ENCODE results near the gene LTV1. TPM values are rescaled to one million over a fixed set of nuclear protein-coding genes. Genes with fewer than 3 reads are reported as not detected.
"Not testable (repeated sequence)": the region's sequence is repeated elsewhere in the genome, so short reads cannot be mapped to it uniquely, and the experiment has no call there.

LTV1 gene
- total RNA-seq, 2 donors from 2014 or later, result 26.3 to 30.8 TPM

- H3K9me3 ChIP-seq (ENCODE audit: control insufficient read depth, low read length), result peaks cover 21% of the 10 kb centered on the region
- no peaks in the 10 kb centered on the region for H3K27me3 Mint-ChIP-seq (ENCODE audit: insufficient read depth)
- TF ChIP-seq CTCF (conservative IDR thresholded peaks at IDR 0.05), result no peak
- H3K36me3 ChIP-seq (ENCODE audit: control insufficient read depth, insufficient read depth, low read length), result no peaks in the 10 kb centered on the region
- no peaks in the 10 kb centered on the region for H3K27me3 ChIP-seq (ENCODE audit: control insufficient read depth, insufficient read depth, low read length, poor library complexity, severe bottlenecking)
- DNase-seq, result no peak
- H3K9me3 Mint-ChIP-seq, result peaks cover 16% of the 10 kb centered on the region
- H3K36me3 Mint-ChIP-seq (ENCODE audit: low read depth), result no peaks in the 10 kb centered on the region
- no peak overlapping the region for H3K4me3 Mint-ChIP-seq
- H3K9ac ChIP-seq (ENCODE audit: extremely low read depth, low read length, poor library complexity, severe bottlenecking), result no peak overlapping the region
- no peak overlapping the region for H3K27ac Mint-ChIP-seq
- WGBS, 2 experiments (ENCODE audit: insufficient coverage in 1 of 2, insufficient read length in 1 of 2), result 86 to 100% methylated on average over 1 of the region's 2 CpGs
- H3K27ac ChIP-seq (ENCODE audit: low read depth, low read length), result no peak overlapping the region
- H3K4me3 ChIP-seq (ENCODE audit: low read length), result no peak overlapping the region
- H3K4me1 Mint-ChIP-seq, result no peaks in the 10 kb centered on the region
- H3K4me1 ChIP-seq (ENCODE audit: control insufficient read depth, insufficient read depth, low read length), result no peaks in the 10 kb centered on the region
Measured at GRCh38 chr6:143872201-143872600, 29.1 kb downstream of the LTV1 start.

- not testable (repeated sequence) for H3K27me3 Mint-ChIP-seq (ENCODE audit: insufficient read depth); H3K4me1 ChIP-seq (ENCODE audit: control insufficient read depth, insufficient read depth, low read length); H3K4me3 Mint-ChIP-seq; H3K27ac Mint-ChIP-seq; H3K27me3 ChIP-seq (ENCODE audit: control insufficient read depth, insufficient read depth, low read length, poor library complexity, severe bottlenecking); H3K9ac ChIP-seq (ENCODE audit: extremely low read depth, low read length, poor library complexity, severe bottlenecking); H3K4me1 Mint-ChIP-seq; H3K36me3 Mint-ChIP-seq (ENCODE audit: low read depth); H3K27ac ChIP-seq (ENCODE audit: low read depth, low read length); DNase-seq; H3K4me3 ChIP-seq (ENCODE audit: low read length); H3K36me3 ChIP-seq (ENCODE audit: control insufficient read depth, insufficient read depth, low read length)
- 94 to 98% methylated on average over 4 of the region's 4 CpGs for whole genome bisulfite sequencing, 2 experiments (ENCODE audit: insufficient coverage in 1 of 2, insufficient read length in 1 of 2)
- peaks cover 26% of the 10 kb centered on the region for H3K9me3 Mint-ChIP-seq
- H3K9me3 ChIP-seq (ENCODE audit: control insufficient read depth, low read length), result peaks cover 17% of the 10 kb centered on the region
Measured at GRCh38 chr6:143873600-143873999, 30.5 kb downstream of the LTV1 start.

GRCh38 chr6:143874503-143874902 lies 31.4 kb downstream of the LTV1 start:
- not testable (repeated sequence) for H3K27me3 ChIP-seq (ENCODE audit: control insufficient read depth, insufficient read depth, low read length, poor library complexity, severe bottlenecking); H3K4me3 Mint-ChIP-seq; H3K36me3 Mint-ChIP-seq (ENCODE audit: low read depth); H3K27ac Mint-ChIP-seq; H3K27me3 Mint-ChIP-seq (ENCODE audit: insufficient read depth); H3K9ac ChIP-seq (ENCODE audit: extremely low read depth, low read length, poor library complexity, severe bottlenecking); H3K27ac ChIP-seq (ENCODE audit: low read depth, low read length); DNase-seq; H3K4me1 ChIP-seq (ENCODE audit: control insufficient read depth, insufficient read depth, low read length); H3K36me3 ChIP-seq (ENCODE audit: control insufficient read depth, insufficient read depth, low read length); H3K4me1 Mint-ChIP-seq; H3K4me3 ChIP-seq (ENCODE audit: low read length)
- peaks cover 34% of the 10 kb centered on the region for H3K9me3 Mint-ChIP-seq
- peaks cover 22% of the 10 kb centered on the region for H3K9me3 ChIP-seq (ENCODE audit: control insufficient read depth, low read length)

- DNase-seq, result no peak
- H3K36me3 ChIP-seq (ENCODE audit: control insufficient read depth, insufficient read depth, low read length), result no peaks in the 10 kb centered on the region
- peaks cover 34% of the 10 kb centered on the region for H3K9me3 Mint-ChIP-seq
- peaks cover 4% of the 10 kb centered on the region for H3K4me1 Mint-ChIP-seq
- no peak overlapping the region for H3K27ac ChIP-seq (ENCODE audit: low read depth, low read length)
- H3K27me3 ChIP-seq (ENCODE audit: control insufficient read depth, insufficient read depth, low read length, poor library complexity, severe bottlenecking), result no peaks in the 10 kb centered on the region
- no peaks in the 10 kb centered on the region for H3K27me3 Mint-ChIP-seq (ENCODE audit: insufficient read depth)
- H3K4me3 ChIP-seq (ENCODE audit: low read length), result no peak overlapping the region
- TF ChIP-seq CTCF (conservative IDR thresholded peaks at IDR 0.05), result no peak
- no peak overlapping the region for H3K4me3 Mint-ChIP-seq
- peaks cover 22% of the 10 kb centered on the region for H3K9me3 ChIP-seq (ENCODE audit: control insufficient read depth, low read length)
- no peak overlapping the region for H3K27ac Mint-ChIP-seq
- H3K36me3 Mint-ChIP-seq (ENCODE audit: low read depth), result no peaks in the 10 kb centered on the region
- WGBS, 2 experiments (ENCODE audit: insufficient coverage in 1 of 2, insufficient read length in 1 of 2), result 93 to 100% methylated on average over 1 of the region's 1 CpG
- H3K9ac ChIP-seq (ENCODE audit: extremely low read depth, low read length, poor library complexity, severe bottlenecking), result no peak overlapping the region
- no peaks in the 10 kb centered on the region for H3K4me1 ChIP-seq (ENCODE audit: control insufficient read depth, insufficient read depth, low read length)
Measured at GRCh38 chr6:143877584-143878271, 34.6 kb downstream of the LTV1 start.
